ENCODE results near the gene CNTN5.

GRCh38 chr11:99418927-99419720 lies 398.4 kb downstream of the CNTN5 start:
- TF ChIP-seq CSDC2 (CRISPR knock-in tag; IDR thresholded peaks at IDR 0.05) (no peak), ESRRG (CRISPR knock-in tag; IDR thresholded peaks at IDR 0.05) (no peak), POU6F1 (CRISPR knock-in tag; IDR thresholded peaks at IDR 0.05; ENCODE audit: borderline replicate concordance, low read depth) (no peak), TCF4 (CRISPR knock-in tag; IDR thresholded peaks at IDR 0.05; ENCODE audit: borderline replicate concordance) (no peak), ZFP30 (CRISPR knock-in tag; IDR thresholded peaks at IDR 0.05) (no peak), PATZ1 (CRISPR knock-in tag; IDR thresholded peaks at IDR 0.05; ENCODE audit: borderline replicate concordance) (no peak), SNAI2 (CRISPR knock-in tag; IDR thresholded peaks at IDR 0.05) (no peak), RARB (CRISPR knock-in tag; IDR thresholded peaks at IDR 0.05) (no peak), TOX (CRISPR knock-in tag; IDR thresholded peaks at IDR 0.05; ENCODE audit: borderline replicate concordance) (no peak), ZFP3 (CRISPR knock-in tag; IDR thresholded peaks at IDR 0.05) (no peak), CREB5 (CRISPR knock-in tag; IDR thresholded peaks at IDR 0.05; ENCODE audit: low read depth) (no peak), ARNTL (CRISPR knock-in tag; IDR thresholded peaks at IDR 0.05; ENCODE audit: borderline replicate concordance, low read depth) (no peak)

Measured in SK-N-SH treated with all-trans-retinoic acid at 6 μM for 48 hours (cell line).